GM19043 (cell line): ENCODE results near the gene ERBB4.
"Not testable (repeated sequence)": the region's sequence is repeated elsewhere in the genome, so short reads cannot be mapped to it uniquely, and the experiment has no call there.

Experiments used
- ATAC-seq: cut with Tn5 transposase; IDR thresholded peaks from one replicate; pipeline ENCODE4 v1.9.1; 2021; ENCODE audit warnings: low read depth; ENCODE audit not compliant: unreplicated experiment

Gene ERBB4

DNA sequence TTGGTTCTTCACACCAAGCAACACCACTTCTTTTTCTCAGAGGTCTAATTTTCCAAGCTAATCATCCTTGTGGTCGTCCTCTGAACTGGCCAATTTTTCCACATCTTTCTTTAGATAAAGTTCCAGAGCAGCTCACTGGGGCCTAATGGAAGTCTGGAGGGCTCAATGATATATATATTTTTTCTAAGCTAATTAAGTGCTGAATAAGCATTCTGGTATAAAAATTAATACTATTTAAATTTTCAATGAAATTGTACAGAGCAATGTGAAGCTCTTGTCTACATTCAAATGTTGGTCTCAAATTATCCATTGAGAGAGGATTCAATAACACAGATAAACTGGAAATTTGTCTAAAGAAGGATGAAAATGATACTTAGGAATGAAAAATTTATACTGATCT is 866.6 kb downstream of the ERBB4 start:
- ATAC-seq = no peak

DNA sequence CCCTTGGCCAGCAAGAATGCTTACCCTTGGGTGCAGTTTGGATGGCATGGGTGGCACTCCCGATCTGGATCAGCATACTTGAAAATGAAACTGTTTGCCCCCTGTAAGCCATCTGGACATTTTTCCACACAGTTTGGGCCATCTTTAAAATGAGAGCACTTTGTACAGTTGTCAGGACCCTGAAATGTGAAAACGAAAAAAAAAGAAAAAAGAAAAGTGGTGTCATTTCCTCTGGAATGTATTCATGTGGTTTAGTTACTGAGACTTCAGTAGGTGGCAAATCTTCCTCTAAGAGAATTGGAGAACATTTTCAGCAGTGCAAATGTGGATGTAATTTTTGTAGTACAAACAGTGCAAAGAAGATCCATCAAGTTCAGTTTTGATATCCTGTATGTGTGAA is 873.3 kb downstream of the ERBB4 start:
- no peak for ATAC-seq

DNA sequence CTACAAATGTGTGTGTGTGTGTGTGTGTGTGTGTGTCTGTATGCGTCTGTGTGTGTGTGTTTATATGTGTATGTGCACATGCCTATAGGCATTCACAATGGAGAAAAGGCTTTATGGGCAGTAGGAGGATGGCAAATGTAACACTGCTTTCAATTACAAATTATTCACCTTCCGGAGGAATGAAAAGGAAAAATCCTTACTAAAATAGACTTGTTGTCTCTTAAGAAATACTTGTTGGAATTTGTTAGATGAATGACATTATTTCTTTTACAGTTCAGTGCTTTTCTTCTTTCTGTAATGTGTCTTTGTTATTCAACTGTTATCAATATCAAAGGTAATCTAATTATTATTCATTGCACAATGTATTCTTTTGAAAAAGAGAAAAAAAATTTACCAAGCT is 874.3 kb downstream of the ERBB4 start:
- no peak for ATAC-seq

DNA sequence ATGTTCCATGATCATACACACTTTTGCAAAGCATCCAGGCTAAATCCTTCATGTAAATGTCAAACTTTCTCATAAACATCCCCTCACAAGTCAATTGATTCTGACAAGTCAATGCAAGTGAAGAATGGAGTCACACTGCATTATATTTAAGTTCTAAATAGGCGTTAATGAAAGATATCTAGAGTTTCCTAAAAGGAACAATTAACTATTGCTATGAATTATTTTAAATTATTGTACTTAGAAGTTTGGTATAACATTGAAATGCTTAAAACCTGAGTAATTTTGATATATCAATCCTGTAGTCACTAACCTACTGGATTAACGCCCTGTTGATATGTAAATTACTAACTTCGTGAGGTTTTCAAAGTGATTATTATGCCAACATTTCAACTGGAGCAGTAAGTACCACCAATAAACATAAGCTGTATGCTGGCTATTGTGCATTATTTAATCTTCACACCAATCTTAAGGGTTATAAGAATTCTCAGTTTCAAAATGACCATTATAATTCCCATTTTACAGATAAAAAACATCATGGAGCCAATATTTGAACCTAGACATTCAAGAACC is 884.3 kb downstream of the ERBB4 start:
- no peak for ATAC-seq

DNA sequence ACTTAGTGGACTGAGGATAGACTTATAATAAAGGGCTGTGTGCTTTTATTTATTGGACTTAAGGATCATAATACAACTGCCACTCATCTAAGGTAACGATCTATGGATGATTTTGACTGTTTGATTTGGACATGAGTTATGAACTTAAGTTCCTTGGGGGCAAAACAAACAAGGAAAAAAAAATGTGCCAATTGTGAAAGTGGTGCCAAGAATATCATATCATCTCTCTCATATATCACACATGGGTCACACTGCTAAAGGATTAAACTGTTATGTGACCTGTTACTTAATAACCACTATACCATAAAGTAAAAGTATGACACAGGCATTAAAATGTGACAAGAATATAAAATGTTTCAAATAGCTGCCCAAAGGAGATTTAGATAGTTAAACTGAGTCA is 886.3 kb downstream of the ERBB4 start:
- ATAC-seq = no peak

DNA sequence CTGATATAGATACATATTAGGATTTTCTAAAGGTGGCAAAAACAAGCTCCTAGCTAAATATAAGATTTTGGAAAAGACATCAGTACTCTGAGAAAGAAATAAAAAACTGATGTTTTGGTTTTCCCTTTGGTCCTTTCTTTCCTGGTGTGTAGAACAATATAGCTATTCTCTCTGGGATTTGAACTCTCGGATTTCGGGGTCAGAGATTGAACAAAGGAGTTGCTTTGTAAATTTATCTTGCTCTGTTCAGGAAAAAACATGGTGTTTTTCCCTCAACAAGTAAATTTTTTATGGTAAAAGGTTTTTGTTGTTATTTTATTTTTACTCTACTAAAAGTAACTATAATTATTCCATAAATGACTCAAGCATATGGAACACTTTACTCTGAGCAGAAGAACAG is 889.3 kb downstream of the ERBB4 start:
- ATAC-seq = no peak

DNA sequence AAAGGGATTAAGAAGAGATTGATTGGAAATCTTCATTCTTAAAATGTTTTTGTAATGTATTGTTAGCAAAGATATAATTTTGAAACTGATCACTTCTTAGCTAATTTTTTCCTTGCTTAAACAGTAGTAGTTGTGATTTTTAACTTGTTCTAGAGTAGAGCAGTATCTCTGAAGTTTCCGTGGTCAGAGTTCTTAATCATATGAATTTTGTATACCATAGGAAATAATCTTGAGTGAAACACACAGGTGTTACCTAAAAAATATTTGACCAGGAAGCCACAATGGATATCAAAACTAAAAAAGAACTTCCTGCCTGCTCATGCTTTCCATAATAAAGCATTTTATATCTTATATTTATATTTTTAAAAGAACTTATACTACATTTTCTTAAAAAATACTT is 907.1 kb downstream of the ERBB4 start:
- no peak for ATAC-seq

DNA sequence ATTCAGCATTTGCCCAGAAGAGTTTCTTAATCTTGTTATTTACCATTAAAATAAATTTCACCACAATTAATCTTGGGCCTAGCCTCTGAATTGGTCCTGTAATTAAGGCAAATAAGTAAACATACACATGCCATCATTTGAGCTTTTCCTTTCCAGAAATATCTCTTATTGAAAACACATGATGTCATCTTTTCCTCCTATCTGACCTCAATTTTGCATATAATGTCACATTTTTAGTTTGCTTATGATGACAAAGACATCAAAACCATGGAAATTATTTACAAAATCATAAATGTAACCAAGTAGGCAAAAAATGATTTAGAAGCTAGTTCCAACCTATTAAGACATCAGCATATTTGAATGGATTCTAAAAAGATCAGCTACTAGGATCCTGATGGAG is 915.5 kb downstream of the ERBB4 start:
- ATAC-seq = no peak

DNA sequence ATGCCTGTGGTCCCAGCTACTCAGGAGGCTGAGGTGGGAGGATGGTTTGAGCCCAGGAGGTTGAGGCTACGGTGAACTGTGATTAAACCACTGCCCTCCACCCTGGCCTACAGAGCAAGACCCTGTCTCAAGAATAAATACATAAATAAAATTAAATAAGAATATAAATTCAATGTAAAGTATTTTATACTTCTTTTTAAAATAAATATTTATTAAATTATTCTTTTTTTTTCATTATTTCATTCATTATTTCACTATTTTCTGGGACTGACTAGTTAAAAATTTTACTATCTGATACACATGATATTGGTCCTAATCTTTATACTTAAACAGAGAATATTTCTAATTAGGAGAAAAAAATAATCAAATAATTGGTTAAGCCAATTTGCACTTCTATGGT is 917.6 kb downstream of the ERBB4 start:
- no peak for ATAC-seq

DNA sequence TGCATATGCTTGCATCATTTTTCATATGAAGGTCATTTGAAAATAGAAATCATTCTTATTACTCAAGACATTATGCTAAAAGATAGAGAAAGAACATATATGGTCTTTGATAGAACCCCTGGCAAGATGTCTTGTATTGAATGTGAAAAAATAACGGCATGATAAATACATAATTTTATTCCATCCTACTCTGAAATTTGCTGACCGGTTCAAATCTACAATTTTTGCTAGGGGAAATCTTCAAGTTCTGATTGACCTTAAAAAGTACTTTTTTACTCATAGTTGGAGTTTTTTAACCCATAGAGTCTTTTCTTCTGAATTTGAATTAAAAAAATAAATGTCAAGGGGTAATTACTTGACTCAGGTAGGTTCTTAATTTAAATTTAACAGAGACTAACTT is 920.8 kb downstream of the ERBB4 start:
- ATAC-seq = no peak

DNA sequence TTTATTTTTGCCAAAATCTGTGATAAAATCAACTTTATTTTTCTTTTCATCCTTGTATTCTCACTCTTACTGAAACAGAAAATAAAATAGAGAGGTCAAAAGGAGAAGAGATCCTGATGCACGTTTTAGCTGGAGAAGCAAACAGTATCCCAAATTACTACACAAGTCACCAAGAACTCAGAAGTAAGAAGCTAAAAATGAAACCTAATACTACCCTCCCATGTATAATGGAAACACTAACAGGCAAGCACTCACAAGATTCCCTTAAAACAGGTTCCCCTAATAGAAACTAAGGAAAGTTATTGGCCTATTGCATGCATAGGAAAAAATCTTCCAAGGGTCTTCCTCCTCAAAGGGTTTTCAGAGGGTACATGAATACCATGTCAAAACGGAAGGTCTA is 927.0 kb downstream of the ERBB4 start:
- no peak for ATAC-seq

DNA sequence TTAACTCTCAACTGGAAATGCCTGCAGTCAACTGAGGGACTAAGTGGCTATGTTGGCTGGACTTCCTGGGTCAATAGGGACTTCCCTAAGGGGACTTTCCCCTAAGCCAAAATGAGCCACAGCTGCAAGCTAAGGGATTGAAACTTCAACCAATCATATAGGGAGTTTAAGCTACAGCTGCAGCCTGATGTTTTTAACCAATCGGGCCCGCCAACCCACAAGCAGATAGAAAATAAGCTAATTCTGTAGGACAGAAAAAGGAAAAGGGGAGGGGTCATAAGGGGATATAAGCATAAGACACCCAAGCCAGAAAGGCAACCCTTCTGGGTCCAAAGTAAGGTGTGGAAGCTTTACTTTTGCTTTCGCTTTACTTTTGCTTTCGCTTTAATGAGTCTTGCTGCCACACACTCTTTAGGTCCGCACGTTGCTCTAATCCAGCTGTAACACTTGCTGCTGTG is 927.5 kb downstream of the ERBB4 start:
- no peak for ATAC-seq

DNA sequence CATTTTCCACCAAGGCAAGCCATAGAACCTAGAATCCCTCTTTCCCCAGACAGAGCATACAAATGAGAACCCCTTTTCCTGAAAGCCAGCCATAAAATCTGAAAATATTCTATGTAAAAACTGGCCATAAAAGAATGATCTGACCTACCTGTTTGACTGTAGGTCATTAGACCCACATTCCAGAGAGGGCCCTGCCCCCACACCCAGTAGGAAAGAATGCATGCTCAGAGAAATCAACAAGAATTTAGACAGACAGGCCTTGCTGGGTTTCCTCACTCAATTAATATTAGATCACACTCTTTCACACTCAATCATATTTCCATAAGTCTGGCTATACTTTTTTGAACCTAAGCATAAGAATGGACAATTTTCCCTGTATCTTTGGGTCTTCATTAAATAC is 929.5 kb downstream of the ERBB4 start:
- no peak for ATAC-seq

DNA sequence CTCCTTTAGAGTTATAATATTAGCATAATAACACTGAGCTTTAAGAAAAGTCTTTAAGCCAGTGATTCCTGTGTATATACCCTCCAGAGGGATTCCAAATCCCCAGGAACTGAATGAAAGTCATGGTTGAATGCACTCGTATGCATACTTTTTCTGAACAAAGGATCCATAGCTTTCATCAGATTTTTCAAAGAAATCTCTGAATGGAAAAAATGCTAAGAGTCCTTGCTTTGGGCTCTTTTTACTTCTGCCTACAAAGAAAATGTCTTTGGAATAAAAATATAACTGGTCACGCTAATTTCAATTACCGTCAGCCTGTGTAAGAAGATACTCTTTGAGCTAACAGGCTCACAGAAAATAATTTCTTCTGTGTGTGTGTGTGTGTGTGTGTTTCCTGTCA is 939.5 kb downstream of the ERBB4 start:
- no peak for ATAC-seq

DNA sequence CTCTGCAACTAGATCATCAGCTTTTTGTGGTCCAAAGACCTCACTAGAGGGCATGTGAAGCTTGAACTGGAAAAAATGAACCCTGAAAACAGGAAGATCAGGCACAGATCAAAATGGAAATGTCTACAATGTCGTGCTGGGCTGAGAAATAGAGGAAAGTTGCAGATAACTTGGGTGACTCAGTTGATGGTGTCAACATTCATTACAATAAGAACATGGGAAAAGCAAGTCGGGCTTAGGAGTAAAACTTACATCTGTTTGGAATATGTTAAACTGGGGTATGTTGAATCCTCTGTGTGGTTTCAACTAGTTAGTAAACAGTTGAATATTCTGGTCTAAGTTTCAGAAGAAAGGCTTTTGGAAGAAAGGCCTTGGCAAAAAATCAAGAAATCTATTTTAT is 940.4 kb downstream of the ERBB4 start:
- no peak for ATAC-seq

DNA sequence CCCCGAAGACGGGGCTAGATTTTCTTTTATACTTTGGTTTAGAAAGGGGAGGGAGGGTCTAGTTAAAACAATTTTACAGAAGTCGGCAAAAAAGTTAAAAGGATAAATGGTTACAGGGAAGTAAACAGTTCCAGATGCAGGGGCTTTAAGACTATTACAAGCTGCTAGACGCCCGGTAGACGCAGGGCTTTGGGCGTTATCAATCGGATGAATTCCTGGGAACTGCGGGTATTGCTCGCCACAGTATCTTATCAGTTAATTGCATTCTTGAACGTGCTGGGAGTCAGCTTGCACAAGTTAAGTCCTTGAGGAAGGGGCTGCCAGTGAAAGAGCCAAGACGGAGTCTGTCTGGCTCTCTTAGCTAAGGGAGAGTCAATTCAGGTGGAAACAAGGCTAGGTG is 946.6 kb downstream of the ERBB4 start:
- ATAC-seq = not testable (repeated sequence)

DNA sequence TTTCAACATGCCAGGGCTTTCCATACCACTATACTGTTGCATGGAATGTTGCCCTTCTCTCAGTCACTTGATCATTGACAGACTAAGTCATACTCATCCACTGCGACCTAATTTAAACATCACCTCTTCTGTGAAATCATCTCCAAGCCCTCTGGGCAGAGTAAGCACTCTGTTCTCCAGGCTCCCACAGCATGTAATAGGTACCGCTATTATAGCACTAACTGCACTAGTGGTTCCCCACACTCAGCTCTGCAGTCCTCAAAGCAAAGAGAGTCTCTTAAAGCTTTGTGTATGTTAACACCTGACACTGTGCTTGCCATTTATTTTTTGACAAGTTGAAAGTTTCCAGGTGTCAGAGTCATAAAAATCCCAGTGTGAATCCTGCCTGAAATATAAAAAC is 947.2 kb downstream of the ERBB4 start:
- no peak for ATAC-seq

DNA sequence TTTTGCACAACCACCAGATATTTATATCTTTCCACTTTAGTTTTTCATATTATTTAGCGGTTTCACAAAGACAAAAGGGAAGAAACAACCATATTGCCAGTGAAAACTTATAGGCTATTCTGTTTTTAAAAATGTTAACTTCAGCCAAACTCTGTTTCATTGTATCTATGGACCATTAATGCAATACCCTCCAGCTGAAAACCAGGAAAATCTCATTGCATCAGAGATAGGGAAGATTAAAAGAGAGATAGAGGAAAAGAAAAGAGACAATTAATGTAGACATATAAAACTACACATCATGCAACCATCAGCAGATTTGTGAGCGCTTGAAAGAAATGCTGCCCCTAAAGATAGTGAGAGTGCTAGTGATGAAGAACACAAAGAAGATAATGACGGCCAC is 970.2 kb downstream of the ERBB4 start:
- ATAC-seq = no peak

DNA sequence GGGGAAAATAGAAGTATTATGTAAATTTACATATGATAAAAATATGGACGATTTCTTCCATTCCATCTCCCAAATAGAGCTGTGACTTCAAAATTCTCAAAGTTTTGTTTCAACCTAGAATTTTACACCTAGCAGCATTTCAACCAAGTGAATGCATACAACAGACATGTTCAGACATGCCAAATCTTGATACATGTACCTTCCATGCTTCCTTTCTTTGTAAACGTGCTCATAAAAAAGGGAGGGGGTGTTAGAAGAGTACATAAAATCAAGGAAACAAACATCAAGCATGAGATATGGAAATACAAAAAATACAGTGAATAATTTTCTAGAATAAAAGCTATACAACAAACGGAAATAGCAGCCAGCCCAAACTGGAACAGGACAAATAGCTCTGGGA is 974.2 kb downstream of the ERBB4 start:
- ATAC-seq = no peak

DNA sequence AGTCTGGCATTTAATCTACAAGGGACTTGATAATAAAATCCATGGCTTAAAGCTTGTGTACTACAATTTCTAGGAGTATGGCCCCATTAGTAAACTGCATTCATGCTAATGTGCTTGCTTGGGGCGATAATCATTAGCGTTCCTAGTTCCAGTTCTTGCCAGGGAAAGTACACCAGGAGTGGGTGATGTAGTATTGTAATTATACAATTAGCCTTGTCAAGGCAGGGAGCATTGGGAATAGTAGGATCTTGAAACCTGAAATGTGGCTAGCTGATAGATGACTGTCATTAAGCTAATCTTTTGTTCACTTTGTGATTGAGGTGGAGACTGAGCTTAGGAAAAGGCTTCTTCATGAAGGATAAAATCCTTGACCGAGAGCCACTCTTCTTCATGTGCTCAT is 993.0 kb downstream of the ERBB4 start:
- ATAC-seq = no peak

DNA sequence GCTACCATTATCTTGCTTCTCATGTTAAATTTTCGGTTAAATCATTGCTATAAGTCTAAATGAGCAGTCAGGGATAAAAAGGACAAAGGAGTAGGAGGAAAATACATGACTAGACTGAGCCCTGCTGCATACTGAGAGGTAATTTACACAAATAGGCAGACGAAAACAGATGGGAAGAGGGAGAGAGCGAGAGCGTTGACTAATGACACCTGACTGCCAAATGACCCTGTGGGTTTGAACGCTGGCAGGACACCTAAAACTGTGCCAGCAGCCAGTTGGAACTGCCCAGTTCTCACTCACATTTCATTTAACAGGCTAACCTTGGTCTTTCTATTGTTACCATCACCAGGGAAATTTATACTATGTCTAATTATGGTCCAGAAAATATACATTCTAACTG is 1004.0 kb downstream of the ERBB4 start:
- no peak for ATAC-seq

DNA sequence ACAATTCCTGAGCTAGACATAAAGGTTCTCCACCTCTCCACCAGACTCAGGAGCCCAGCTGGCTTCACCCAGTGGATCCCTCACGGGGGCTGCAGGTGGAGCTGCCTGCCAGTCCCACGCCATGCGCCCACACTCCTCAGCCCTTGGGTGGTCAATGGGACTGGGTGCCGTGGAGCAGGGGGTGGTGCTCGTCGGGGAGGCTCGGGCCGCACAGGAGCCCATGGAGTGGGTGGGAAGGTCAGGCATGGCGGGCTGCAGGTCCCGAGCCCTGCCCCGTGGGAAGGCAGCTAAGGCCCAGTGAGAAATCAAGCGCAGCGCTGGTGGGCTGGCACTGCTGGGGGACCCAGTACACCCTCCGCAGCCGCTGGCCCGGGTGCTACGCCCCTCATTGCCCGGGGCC is 1014.4 kb downstream of the ERBB4 start:
- not testable (repeated sequence) for ATAC-seq

DNA sequence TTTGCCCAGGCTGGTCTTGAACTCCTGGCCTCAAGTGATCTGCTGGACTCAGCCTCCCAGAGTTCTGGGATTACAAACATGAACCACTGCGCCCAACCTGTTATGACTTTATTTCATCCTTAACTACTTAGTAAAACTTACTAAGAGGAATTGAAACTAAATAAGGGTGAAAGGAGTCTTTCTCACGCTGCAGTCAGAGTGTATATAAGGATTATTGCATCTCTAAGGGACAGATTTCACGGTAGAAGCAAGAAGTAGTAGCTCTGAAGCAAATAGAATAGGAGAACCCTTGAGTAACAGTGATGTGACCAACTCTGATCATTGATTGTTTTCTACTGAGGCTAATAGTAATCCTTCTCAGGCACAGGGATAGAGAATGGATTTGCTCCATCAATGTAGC is 1022.1 kb downstream of the ERBB4 start:
- ATAC-seq = no peak
